Keratinocyte (primary cell): ENCODE data around the gene STPG2. TPM values are rescaled to one million over a fixed set of nuclear protein-coding genes. Genes with fewer than 3 reads are reported as not detected.

Experiments
- DNase-seq: peaks from one replicate; pipeline ENCODE4 v3.0.0-alpha.2; 2011; ENCODE audit warnings: low read depth, missing footprints, low spot score
- FAIRE-seq: peaks from 2 replicates; lab custom pipeline; 2011; peaks lifted over from hg19 to GRCh38; lab: Jason Lieb, UNC
- H2AFZ ChIP-seq: 2 replicates; pipeline ENCODE4 v1.6.0; 2012; ENCODE audit warnings: low read length, control low read depth, inconsistent platforms; ENCODE audit not compliant: control insufficient read depth
- H3K27ac ChIP-seq: 2 replicates; pipeline ENCODE4 v1.5.1; 2011; ENCODE audit warnings: low read length; ENCODE audit not compliant: control insufficient read depth, insufficient read depth
- H3K27me3 ChIP-seq: 3 replicates; pipeline ENCODE4 v1.6.0; 2011; ENCODE audit warnings: low read length; ENCODE audit not compliant: control insufficient read depth, insufficient read depth; ENCODE audit errors: extremely low read depth
- H3K36me3 ChIP-seq, 2 experiments: 2 replicates in 1 of 2; 3 replicates in 1 of 2; pipeline ENCODE4 v1.5.1; 2011; ENCODE audit warnings: low read length in 2 of 2, mild to moderate bottlenecking in 1 of 2; ENCODE audit not compliant: control insufficient read depth in 2 of 2, insufficient read depth in 2 of 2; ENCODE audit errors: extremely low read depth in 1 of 2
- H3K4me1 ChIP-seq: 3 replicates; pipeline ENCODE4 v1.5.1; 2011; ENCODE audit warnings: low read length; ENCODE audit not compliant: control insufficient read depth, insufficient read depth; ENCODE audit errors: extremely low read depth
- H3K4me2 ChIP-seq: 3 replicates; pipeline ENCODE4 v1.6.0; 2011; ENCODE audit warnings: low read depth, low read length; ENCODE audit not compliant: control insufficient read depth, insufficient read depth; ENCODE audit errors: extremely low read depth
- H3K4me3 ChIP-seq, 3 experiments: fragments of 200-600 bp in 1 of 3; sonication (generic) in 1 of 3; 2 replicates in 2 of 3; 3 replicates in 1 of 3; pipeline ENCODE4 v1.5.1; 2011 to 2016; ENCODE audit warnings: low read length in 3 of 3, mild to moderate bottlenecking in 3 of 3, control low read depth in 2 of 3, inconsistent platforms in 1 of 3, low read depth in 1 of 3, mixed read lengths in 1 of 3, mixed run types in 1 of 3, moderate library complexity in 1 of 3; ENCODE audit not compliant: control insufficient read depth in 2 of 3, insufficient read depth in 2 of 3; ENCODE audit errors: extremely low read depth in 1 of 3
- H3K79me2 ChIP-seq: 2 replicates; pipeline ENCODE4 v1.6.0; 2012; ENCODE audit warnings: low read length; ENCODE audit not compliant: control insufficient read depth, insufficient read depth
- H3K9ac ChIP-seq: 3 replicates; pipeline ENCODE4 v1.6.0; 2011; ENCODE audit warnings: low read length; ENCODE audit not compliant: control insufficient read depth, insufficient read depth; ENCODE audit errors: extremely low read depth
- H3K9me1 ChIP-seq: 3 replicates; pipeline ENCODE4 v1.6.0; 2011; ENCODE audit warnings: low read length; ENCODE audit not compliant: control insufficient read depth, insufficient read depth; ENCODE audit errors: extremely low read depth
- H3K9me3 ChIP-seq: 2 replicates; pipeline ENCODE4 v1.5.1; 2012; ENCODE audit warnings: low read depth, low read length; ENCODE audit not compliant: control insufficient read depth
- H4K20me1 ChIP-seq: 3 replicates; pipeline ENCODE4 v1.6.0; 2011; ENCODE audit warnings: low read length; ENCODE audit not compliant: control insufficient read depth, insufficient read depth; ENCODE audit errors: extremely low read depth
- EZH2 ChIP-seq: IDR thresholded peaks from one replicate; pipeline ENCODE4 v1.6.1; 2012; ENCODE audit warnings: inconsistent platforms, mild to moderate bottlenecking, low read length, moderate library complexity
- dilution Hi-C: fragments of 300-500 bp; cut with MboI; formaldehyde crosslinking; loops from one replicate; pipeline ENCODE4 v1.7.0; 2020; ENCODE audit warnings: low sequenced_read_pairs; ENCODE audit not compliant: extremely low pct_ligation_motif_present
- polyA plus RNA-seq, 5 experiments: library from polyadenylated mRNA; depleted of rRNA in 3 of 5; stranded (reverse) in 3 of 5; stranded (forward) in 1 of 5; unstranded in 1 of 5; fragments of >200 nt; gene quantifications; 1 replicate in 1 of 5; 2 replicates in 3 of 5; 3 replicates in 1 of 5; pipeline versions ENCODE4 v1.2.1 to v1.2.3, GENCODE V29; 2011 to 2012; ENCODE audit warnings: missing spikeins in 2 of 5, low read depth in 1 of 5, low replicate concordance in 1 of 5
- TF ChIP-seq, protein P1 (sequence below), 3 experiments: IDR thresholded peaks in 1 of 3; conservative IDR thresholded peaks in 1 of 3; optimal IDR thresholded peaks in 1 of 3; 2 replicates in 2 of 3; 3 replicates in 1 of 3; pipeline versions ENCODE3 to v1.5.1; 2011; ENCODE audit warnings: low read length in 3 of 3, mild to moderate bottlenecking in 3 of 3, moderate library complexity in 2 of 3, control low read depth in 1 of 3, inconsistent platforms in 1 of 3; ENCODE audit not compliant: insufficient read depth in 2 of 3; ENCODE audit errors: extremely low read depth in 1 of 3

The STPG2 gene
- polyA plus RNA-seq, 1 donor (not counting 4 experiments of a cell fraction or from before 2014, with no cell fraction given) = 0.07 TPM

DNA sequence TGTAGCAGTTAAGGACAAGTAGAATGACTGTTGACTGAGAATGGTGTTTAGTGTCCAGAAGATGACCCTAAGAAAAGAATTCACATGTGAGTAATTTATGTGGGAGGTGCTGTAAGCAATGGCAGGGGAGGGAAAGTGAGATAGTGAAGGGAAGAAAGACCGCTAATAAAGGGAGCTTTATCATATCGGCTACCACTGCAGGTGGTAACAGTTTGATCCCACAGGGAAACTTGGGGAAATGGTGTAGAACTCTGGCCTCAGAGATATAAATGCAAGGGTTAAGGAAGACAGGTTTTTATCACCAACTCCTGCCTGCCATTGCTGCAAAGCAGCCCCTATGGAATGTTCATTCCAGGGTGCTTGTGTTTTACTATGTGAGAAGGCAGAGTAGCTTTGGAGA is 489.6 kb downstream of the STPG2 start:
- H3K36me3 ChIP-seq = no peaks in the 10 kb centered on the region
- H3K4me3 ChIP-seq = no peak overlapping the region
- H2AFZ ChIP-seq = no peak overlapping the region
- dilution Hi-C loops = no loop called here
- no peaks in the 10 kb centered on the region for H3K9me3 ChIP-seq
- no peak for FAIRE-seq
- H3K9me1 ChIP-seq = no peaks in the 10 kb centered on the region
- no peak overlapping the region for H3K9ac ChIP-seq
- H3K27me3 ChIP-seq = no peaks in the 10 kb centered on the region
- DNase-seq = no peak
- no peak overlapping the region for H3K27ac ChIP-seq
- no peaks in the 10 kb centered on the region for H3K79me2 ChIP-seq
- H3K4me1 ChIP-seq = peaks cover 16% of the 10 kb centered on the region
- no peaks in the 10 kb centered on the region for H4K20me1 ChIP-seq
- TF ChIP-seq, protein P1, sequence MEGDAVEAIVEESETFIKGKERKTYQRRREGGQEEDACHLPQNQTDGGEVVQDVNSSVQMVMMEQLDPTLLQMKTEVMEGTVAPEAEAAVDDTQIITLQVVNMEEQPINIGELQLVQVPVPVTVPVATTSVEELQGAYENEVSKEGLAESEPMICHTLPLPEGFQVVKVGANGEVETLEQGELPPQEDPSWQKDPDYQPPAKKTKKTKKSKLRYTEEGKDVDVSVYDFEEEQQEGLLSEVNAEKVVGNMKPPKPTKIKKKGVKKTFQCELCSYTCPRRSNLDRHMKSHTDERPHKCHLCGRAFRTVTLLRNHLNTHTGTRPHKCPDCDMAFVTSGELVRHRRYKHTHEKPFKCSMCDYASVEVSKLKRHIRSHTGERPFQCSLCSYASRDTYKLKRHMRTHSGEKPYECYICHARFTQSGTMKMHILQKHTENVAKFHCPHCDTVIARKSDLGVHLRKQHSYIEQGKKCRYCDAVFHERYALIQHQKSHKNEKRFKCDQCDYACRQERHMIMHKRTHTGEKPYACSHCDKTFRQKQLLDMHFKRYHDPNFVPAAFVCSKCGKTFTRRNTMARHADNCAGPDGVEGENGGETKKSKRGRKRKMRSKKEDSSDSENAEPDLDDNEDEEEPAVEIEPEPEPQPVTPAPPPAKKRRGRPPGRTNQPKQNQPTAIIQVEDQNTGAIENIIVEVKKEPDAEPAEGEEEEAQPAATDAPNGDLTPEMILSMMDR (optimal IDR thresholded peaks at IDR 0.05 in 1 of 3, IDR thresholded peaks at IDR 0.05 in 1 of 3, conservative IDR thresholded peaks at IDR 0.05 in 1 of 3; ENCODE audit: extremely low read depth in 1 of 3, insufficient read depth in 2 of 3, low read length in 3 of 3) = no peak
- no peak for TF ChIP-seq EZH2
- no peak overlapping the region for H3K4me2 ChIP-seq

DNA sequence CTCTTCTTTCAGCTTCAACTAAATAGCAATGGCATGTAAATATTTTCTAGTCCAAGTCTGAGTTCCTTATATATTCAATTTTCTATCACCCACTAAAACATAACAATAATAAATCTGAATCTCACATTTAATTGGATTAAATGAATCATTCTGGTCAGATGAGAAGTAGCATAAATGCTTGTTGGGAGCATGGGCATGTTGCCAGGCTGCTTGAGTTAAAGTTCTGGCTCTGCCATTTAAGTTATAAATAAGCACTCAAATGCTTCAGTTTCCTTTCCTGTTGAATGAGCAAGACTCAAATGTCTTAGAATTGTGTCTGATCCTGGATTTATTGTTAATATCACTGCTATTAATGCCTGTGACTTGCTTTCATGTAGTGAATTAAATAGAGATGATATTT is 496.3 kb downstream of the STPG2 start:
- no peak overlapping the region for H3K9ac ChIP-seq
- FAIRE-seq = no peak
- dilution Hi-C loops = no loop called here

More for the DNA sequence above, 496.3 kb downstream of the STPG2 start:
- Histone ChIP-seq H3K27me3 (no peaks in the 10 kb centered on the region), H3K36me3 (no peaks in the 10 kb centered on the region), H4K20me1 (no peaks in the 10 kb centered on the region), H2AFZ (no peak overlapping the region), H3K9me1 (no peaks in the 10 kb centered on the region), H3K27ac (no peak overlapping the region), H3K4me3 (no peak overlapping the region), H3K4me2 (no peak overlapping the region), H3K79me2 (no peaks in the 10 kb centered on the region), H3K9me3 (no peaks in the 10 kb centered on the region), H3K4me1 (peaks cover 3% of the 10 kb centered on the region)
- DNase-seq = no peak
- TF ChIP-seq, protein P1 (optimal IDR thresholded peaks at IDR 0.05 in 1 of 3, IDR thresholded peaks at IDR 0.05 in 1 of 3, conservative IDR thresholded peaks at IDR 0.05 in 1 of 3; ENCODE audit: extremely low read depth in 1 of 3, insufficient read depth in 2 of 3, low read length in 3 of 3) = no peak
- TF ChIP-seq EZH2 = no peak
